Retinal pigment epithelial cell (primary cell): ENCODE measurements around the gene RHBDD1.

Experiments used
- DNase-seq: peaks from one replicate; pipeline ENCODE4 v3.0.0-alpha.2; 2010; ENCODE audit warnings: low read depth
- H3K4me3 ChIP-seq: 2 replicates; pipeline ENCODE4 v1.5.1; 2011; ENCODE audit warnings: mild to moderate bottlenecking, low read length, control low read depth, moderate library complexity
- CTCF ChIP-seq: conservative IDR thresholded peaks from 2 replicates; pipeline ENCODE4 v1.5.1; 2011; ENCODE audit warnings: low read depth, low read length, control low read depth, inconsistent platforms

Gene RHBDD1

GRCh38 chr2:227020416-227020815 lies 184.6 kb downstream of the RHBDD1 start:
- no peak for DNase-seq
- no peak overlapping the region for H3K4me3 ChIP-seq
- no peak for TF ChIP-seq CTCF

GRCh38 chr2:227022608-227023007 lies 186.8 kb downstream of the RHBDD1 start:
- DNase-seq, result no peak
- TF ChIP-seq CTCF, result no peak
- H3K4me3 ChIP-seq, result no peak overlapping the region

GRCh38 chr2:227025510-227025909 lies 189.7 kb downstream of the RHBDD1 start:
- TF ChIP-seq CTCF, result no peak
- H3K4me3 ChIP-seq, result no peak overlapping the region
- DNase-seq, result no peak

GRCh38 chr2:227029426-227030105 lies 193.7 kb downstream of the RHBDD1 start:
- DNase-seq, result no peak
- H3K4me3 ChIP-seq, result no peak overlapping the region
- TF ChIP-seq CTCF, result no peak

- no peak for DNase-seq
- no peak for TF ChIP-seq CTCF
- H3K4me3 ChIP-seq, result no peak overlapping the region
Measured at GRCh38 chr2:227030789-227031188, 194.9 kb downstream of the RHBDD1 start.

- H3K4me3 ChIP-seq, result no peak overlapping the region
- TF ChIP-seq CTCF, result no peak
- DNase-seq, result no peak
Measured at GRCh38 chr2:227031379-227031778, 195.5 kb downstream of the RHBDD1 start.

- peak; percentile 96 for TF ChIP-seq CTCF
- H3K4me3 ChIP-seq, result no peak overlapping the region
- peak; percentile 0 for DNase-seq
Measured at GRCh38 chr2:227033471-227034148, 197.8 kb downstream of the RHBDD1 start.
